GM19397 (cell line): ENCODE results near the gene MFAP4.

Experiments used
- ATAC-seq: cut with Tn5 transposase; IDR thresholded peaks from one replicate; pipeline ENCODE4 v1.9.1; 2021; ENCODE audit warnings: mild to moderate bottlenecking, moderate library complexity; ENCODE audit not compliant: unreplicated experiment

MFAP4 gene

DNA sequence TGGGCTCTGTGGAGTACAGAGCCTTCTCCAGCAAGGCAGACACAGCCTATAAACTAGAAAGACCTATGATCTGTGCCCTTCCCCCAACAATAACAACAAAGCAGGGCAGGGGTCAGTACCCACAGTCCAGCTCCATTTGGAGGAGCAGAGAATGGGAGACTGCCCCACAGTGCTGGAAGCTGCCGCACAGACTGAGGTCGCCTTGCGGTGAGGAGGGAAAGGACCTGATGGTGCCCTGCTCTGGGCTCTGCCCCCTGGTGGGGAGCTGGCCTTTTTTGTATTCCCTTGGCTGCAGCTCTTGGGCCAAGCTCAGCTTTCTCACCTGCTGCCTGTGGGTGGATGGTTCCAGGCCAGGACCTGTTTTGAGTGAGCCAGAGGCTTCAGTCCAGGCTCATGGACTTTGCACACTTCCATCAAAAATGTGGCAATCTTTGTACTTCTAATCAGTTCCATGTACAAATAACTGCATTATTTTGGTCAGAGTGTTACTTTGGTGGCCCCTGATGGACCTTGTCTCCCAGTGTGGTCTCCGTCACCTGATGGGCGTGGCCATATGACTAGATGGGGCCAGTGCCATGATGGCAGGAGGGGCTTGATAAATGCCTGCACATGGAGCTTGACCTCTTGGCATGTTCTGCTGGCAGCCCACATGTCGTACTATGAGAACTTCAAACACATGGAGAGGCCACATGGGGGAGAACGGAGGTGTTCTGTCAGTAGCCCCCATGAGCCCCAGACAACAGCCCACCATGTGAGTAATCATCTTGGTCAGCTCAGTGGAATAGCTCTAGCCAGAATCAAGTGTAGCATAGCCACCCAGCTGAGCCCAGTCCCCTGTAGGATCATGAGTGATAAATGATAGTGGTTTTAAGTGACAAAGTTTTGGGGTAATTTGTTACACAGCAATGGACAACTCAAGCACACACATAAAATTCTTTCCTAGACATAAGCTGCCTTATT, 48.7 kb downstream of the MFAP4 start:
- peak; percentile 63 for ATAC-seq

DNA sequence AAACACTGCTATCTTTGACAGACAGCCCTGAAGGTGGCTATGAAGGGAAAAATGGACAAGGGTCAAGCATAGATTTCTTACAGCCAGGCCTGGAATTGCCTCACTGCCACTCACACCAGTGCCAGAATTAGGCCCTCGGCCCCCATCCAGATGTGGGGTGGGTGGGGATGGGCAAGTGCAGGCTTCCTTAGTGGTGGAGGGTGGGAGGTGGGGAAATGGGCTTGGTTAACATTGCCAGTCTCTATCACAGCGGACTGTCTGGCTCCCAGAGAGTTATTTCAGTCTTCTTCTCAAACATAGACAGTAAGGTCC, 49.3 kb downstream of the MFAP4 start:
- no peak for ATAC-seq

DNA sequence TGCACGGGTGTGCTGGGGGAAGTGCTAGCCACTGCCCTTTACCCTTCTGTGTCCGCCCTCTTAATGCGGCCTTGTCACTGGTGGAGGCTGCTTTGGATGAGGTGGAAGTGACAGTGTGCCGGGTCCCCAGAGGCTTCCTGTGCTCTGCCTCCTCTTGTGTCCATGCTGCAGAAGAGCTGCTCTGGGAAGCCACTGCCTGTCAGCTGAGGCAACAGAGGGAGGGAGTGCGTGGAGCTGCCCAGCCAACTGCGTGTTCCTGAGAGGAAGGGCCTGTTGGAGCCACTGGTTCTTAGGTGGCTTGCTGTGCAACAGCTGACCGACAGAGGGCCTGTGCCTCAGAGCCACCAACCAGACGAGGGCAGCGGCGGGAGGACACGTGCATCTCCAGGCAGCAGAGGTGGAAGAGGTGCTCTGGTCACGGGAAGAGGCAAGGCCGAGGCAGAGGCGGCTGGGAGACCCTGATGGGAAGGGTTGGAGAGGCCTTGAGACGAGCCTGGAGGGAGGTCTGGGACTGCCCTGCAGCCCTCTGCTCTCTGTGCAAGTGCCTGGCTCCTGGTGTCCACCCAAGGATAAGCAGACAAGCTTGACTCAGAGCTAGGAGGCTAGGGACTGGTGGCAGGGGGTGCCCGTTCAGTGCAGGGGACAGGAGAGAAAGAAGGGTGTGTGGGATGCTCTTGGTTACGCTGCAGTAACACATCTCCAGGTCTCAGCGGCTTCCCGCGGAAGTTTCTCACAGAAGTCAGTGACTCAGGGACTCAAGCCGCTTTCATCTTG, 49.9 kb downstream of the MFAP4 start:
- ATAC-seq: no peak

DNA sequence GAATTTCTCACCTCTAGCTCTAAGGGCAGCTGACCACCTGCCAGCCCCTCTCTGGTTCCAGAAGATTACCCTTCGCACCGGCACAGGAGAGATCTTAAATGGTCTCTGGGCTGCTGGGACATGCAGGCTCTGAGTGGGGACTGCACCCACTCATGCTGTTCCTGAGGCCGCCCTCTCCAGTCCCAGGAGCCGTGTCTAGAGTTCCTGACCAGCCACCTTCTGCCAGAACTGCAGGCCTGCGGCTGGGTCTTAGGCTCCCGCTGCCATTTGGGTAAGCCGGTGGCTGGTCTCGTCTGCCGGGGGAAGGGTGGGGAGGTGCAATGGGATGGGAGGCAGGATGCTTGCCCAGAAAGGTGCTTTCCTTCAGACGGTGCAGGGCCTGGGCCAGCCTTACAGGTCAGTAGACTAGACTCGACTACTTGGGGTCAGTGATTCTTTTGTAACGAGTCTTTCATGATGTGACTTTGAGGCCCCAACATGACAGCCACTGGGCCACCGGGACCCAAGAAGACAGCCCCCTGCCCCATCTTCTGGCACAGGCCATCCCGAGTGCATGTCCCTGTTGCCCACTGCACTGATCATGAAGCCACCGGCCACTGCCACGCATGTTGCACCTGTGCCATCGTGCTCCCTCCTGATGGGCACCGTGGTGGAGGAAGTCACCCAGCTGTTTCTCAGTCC, 50.9 kb downstream of the MFAP4 start:
- no peak for ATAC-seq

DNA sequence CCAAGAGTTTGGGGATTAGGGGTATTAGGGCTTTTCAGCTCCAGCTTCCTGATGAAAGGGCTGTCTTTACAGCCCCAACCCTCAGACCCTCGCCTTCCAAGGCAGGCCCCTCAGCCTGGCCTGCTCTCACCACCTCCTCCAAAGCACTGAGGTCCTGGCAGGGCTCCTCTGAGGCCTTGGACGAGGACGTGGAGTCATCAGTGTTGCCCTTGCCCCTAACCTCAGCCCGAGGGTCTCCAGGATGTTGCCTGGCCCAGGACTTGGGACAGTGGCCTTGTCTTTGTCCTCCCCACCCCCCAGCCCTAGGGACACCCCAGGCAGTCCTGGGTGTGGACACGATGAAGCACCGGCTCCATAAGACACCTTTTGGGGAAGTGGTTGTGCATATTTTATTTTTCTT, 52.7 kb downstream of the MFAP4 start:
- no peak for ATAC-seq

DNA sequence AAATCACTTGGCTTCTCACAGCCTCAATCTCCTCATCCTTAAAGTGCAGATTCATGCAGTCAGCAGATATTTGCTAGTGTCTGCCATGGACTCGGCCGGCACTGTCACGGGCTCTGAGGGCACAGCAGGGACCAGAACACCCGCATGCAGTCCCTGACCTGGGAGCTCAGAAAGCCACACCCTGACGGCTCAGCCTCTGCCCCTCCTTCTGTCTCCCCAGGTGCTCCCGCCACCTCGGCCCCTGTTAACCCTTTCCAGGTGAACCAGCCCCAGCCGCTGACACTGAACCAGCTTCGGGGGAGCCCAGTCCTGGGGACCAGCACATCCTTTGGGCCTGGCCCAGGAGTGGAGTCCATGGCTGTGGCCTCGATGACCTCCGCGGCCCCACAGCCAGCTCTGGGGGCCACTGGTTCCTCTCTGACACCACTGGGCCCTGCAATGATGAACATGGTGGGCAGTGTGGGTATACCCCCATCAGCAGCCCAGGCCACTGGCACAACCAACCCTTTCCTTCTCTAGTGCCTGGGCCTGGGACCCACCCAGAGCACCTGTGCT, 53.2 kb downstream of the MFAP4 start:
- ATAC-seq: no peak
